Measurements from ENCODE around the gene EMX2.

GRCh38 chr10:117499248-117500105 is 43.1 kb upstream of the EMX2 start:
- TF ChIP-seq ZNF274 (IDR thresholded peaks at IDR 0.05; ENCODE audit: low read depth, low read length), result no peak
- no peak for TF ChIP-seq YY1 (IDR thresholded peaks at IDR 0.05; ENCODE audit: insufficient read depth, insufficient read length)

Data from NT2/D1 (cell line).